ENCODE results near the gene ZSCAN10.
A peak's percentile ranks its signal among the peaks of the same experiment; 100 is the strongest.

Gene ZSCAN10

GRCh38 chr16:3051009-3051408 is 48.1 kb downstream of the ZSCAN10 start:
- no peak for DNase-seq (ENCODE audit: low read depth)
- H3K4me3 ChIP-seq (ENCODE audit: low read depth, low read length) = no peak overlapping the region
- no peak for TF ChIP-seq CTCF (IDR thresholded peaks at IDR 0.05; ENCODE audit: low read depth, low read length, missing control alignments)

- no peak for DNase-seq (ENCODE audit: low read depth)
These were observed 48.6 kb downstream of the ZSCAN10 start for GRCh38 chr16:3050487-3050886.

GRCh38 chr16:3049921-3050481 is 49.1 kb downstream of the ZSCAN10 start:
- no peak overlapping the region for H3K4me3 ChIP-seq (ENCODE audit: low read depth, low read length)
- no peak for TF ChIP-seq CTCF (IDR thresholded peaks at IDR 0.05; ENCODE audit: low read depth, low read length, missing control alignments)
- DNase-seq (ENCODE audit: low read depth) = no peak

More at GRCh38 chr16:3050487-3050886, 48.6 kb downstream of the ZSCAN10 start:
- no peak overlapping the region for H3K4me3 ChIP-seq (ENCODE audit: low read depth, low read length)
- no peak for TF ChIP-seq CTCF (IDR thresholded peaks at IDR 0.05; ENCODE audit: low read depth, low read length, missing control alignments)

- no peak for DNase-seq (ENCODE audit: low read depth)
- no peak for TF ChIP-seq CTCF (IDR thresholded peaks at IDR 0.05; ENCODE audit: low read depth, low read length, missing control alignments)
- H3K4me3 ChIP-seq (ENCODE audit: low read depth, low read length) = no peak overlapping the region
These were observed 51.7 kb downstream of the ZSCAN10 start for GRCh38 chr16:3047387-3047720.

GRCh38 chr16:3046641-3047386 is 52.3 kb downstream of the ZSCAN10 start:
- H3K4me3 ChIP-seq (ENCODE audit: low read depth, low read length) = no peak overlapping the region
- DNase-seq (ENCODE audit: low read depth) = no peak
- TF ChIP-seq CTCF (IDR thresholded peaks at IDR 0.05; ENCODE audit: low read depth, low read length, missing control alignments) = no peak

- DNase-seq (ENCODE audit: low read depth) = no peak
- H3K4me3 ChIP-seq (ENCODE audit: low read depth, low read length) = peak within 1 kb of the TSS; percentile 51
These were observed 53.1 kb downstream of the ZSCAN10 start, which contains the start of gene MMP25 for GRCh38 chr16:3045758-3046640. Gene MMP25 (plus strand): TSS chr16:3046561. CDS start chr16:3046918, 357 bp downstream.

More at GRCh38 chr16:3045758-3046640, 53.1 kb downstream of the ZSCAN10 start, which contains the start of gene MMP25:
- TF ChIP-seq CTCF (IDR thresholded peaks at IDR 0.05; ENCODE audit: low read depth, low read length, missing control alignments) = no peak

Data from GM12864 (cell line).